Activated CD4-positive, CD25-positive, alpha-beta regulatory T cell treated with anti-CD3 and anti-CD28 coated beads, Interleukin-2, amount 50 U/mL, for 16 hours (primary cell): ENCODE measurements around the gene SEZ6.
A peak's percentile ranks its signal among the peaks of the same experiment; 100 is the strongest.

Experiments
- DNase-seq: peaks from one replicate; pipeline ENCODE4 v3.0.0-alpha.2; 2020; ENCODE audit warnings: low read depth, low spot score

Gene SEZ6

GRCh38 chr17:29002811-29003210 lies 3.0 kb downstream of the SEZ6 start:
- no peak for DNase-seq

GRCh38 chr17:29000973-29001372 lies 4.9 kb downstream of the SEZ6 start:
- DNase-seq, result no peak

GRCh38 chr17:28999206-28999605 lies 6.6 kb downstream of the SEZ6 start:
- DNase-seq, result no peak

- no peak for DNase-seq
These were observed 8.0 kb downstream of the SEZ6 start for GRCh38 chr17:28997806-28998205.

- no peak for DNase-seq
These were observed 9.2 kb downstream of the SEZ6 start for GRCh38 chr17:28996554-28997096.

GRCh38 chr17:28993645-28994426 lies 12.0 kb downstream of the SEZ6 start:
- no peak for DNase-seq

- DNase-seq, result no peak
These were observed 12.9 kb downstream of the SEZ6 start for GRCh38 chr17:28992625-28993600.

GRCh38 chr17:28992185-28992584 lies 13.6 kb downstream of the SEZ6 start:
- no peak for DNase-seq

GRCh38 chr17:28991779-28992178 lies 14.1 kb downstream of the SEZ6 start:
- DNase-seq, result no peak

- no peak for DNase-seq
These were observed 16.8 kb downstream of the SEZ6 start for GRCh38 chr17:28989028-28989427.

- DNase-seq, result no peak
These were observed 17.4 kb downstream of the SEZ6 start for GRCh38 chr17:28988475-28988874.

- no peak for DNase-seq
These were observed 18.8 kb downstream of the SEZ6 start for GRCh38 chr17:28986714-28987655.

GRCh38 chr17:28985950-28986713 lies 19.7 kb downstream of the SEZ6 start:
- no peak for DNase-seq

- no peak for DNase-seq
These were observed 22.3 kb downstream of the SEZ6 start for GRCh38 chr17:28983286-28984230.

GRCh38 chr17:28982131-28982793 lies 23.6 kb downstream of the SEZ6 start:
- DNase-seq, result peak; percentile 42

GRCh38 chr17:28978356-28978964 lies 27.4 kb downstream of the SEZ6 start:
- no peak for DNase-seq

GRCh38 chr17:28977659-28978355 lies 28.0 kb downstream of the SEZ6 start:
- no peak for DNase-seq

- DNase-seq, result no peak
These were observed 30.2 kb downstream of the SEZ6 start for GRCh38 chr17:28975646-28976045.
